Mesothelial cell of epicardium (in vitro differentiated cells): Measurements from ENCODE around the gene NRDE2. TPM values are rescaled to one million over a fixed set of nuclear protein-coding genes. Genes with fewer than 3 reads are reported as not detected.

ENCODE experiments used
- DNase-seq, 2 experiments: peaks; one replicate each; pipeline ENCODE4 v3.0.0; 2021; ENCODE audit warnings: low spot score in 2 of 2; ENCODE audit not compliant: unreplicated experiment in 2 of 2
- H3K27ac Mint-ChIP-seq: 2 replicates; pipeline ENCODE4 v1.8.0; 2021; ENCODE audit warnings: mixed read lengths
- H3K27me3 Mint-ChIP-seq: 2 replicates; pipeline ENCODE4 v1.8.0; 2021; ENCODE audit warnings: low read depth, mixed read lengths
- H3K36me3 Mint-ChIP-seq: 2 replicates; pipeline ENCODE4 v1.8.0; 2021; ENCODE audit warnings: mixed read lengths
- H3K4me1 Mint-ChIP-seq: 2 replicates; pipeline ENCODE4 v1.8.0; 2021; ENCODE audit warnings: mixed read lengths
- H3K4me3 Mint-ChIP-seq: 2 replicates; pipeline ENCODE4 v1.8.0; 2021; ENCODE audit warnings: mild to moderate bottlenecking, moderate library complexity, mixed read lengths
- H3K9me3 Mint-ChIP-seq: 2 replicates; pipeline ENCODE4 v1.8.0; 2021; ENCODE audit warnings: mixed read lengths
- CTCF ChIP-seq: fragments of 200-600 bp; sonication (generic); IDR thresholded peaks from one replicate; pipeline ENCODE4 v1.5.0; 2021; ENCODE audit warnings: antibody characterized with exemption; ENCODE audit not compliant: unreplicated experiment
- total RNA-seq: library from RNA; stranded (reverse); gene quantifications from 3 replicates; pipeline ENCODE4 v1.2.1, GENCODE V29; 2021

Gene NRDE2
- total RNA-seq, 1 donor from 2014 or later = 38.5 TPM

- Mint-ChIP-seq H3K27me3 (no peaks in the 10 kb centered on the region), H3K9me3 (no peaks in the 10 kb centered on the region), H3K4me3 (no peak overlapping the region), H3K36me3 (peaks cover 41% of the 10 kb centered on the region), H3K27ac (no peak overlapping the region), H3K4me1 (no peaks in the 10 kb centered on the region)
- TF ChIP-seq CTCF = no peak
- DNase-seq = no peak
Observed at GRCh38 chr14:90266441-90267154, 65.1 kb downstream of the NRDE2 start.

- H3K4me1 Mint-ChIP-seq = no peaks in the 10 kb centered on the region
- DNase-seq = no peak
- H3K27me3 Mint-ChIP-seq = no peaks in the 10 kb centered on the region
- H3K27ac Mint-ChIP-seq = no peak overlapping the region
- TF ChIP-seq CTCF = no peak
- H3K36me3 Mint-ChIP-seq = peaks cover 39% of the 10 kb centered on the region
- peaks cover 6% of the 10 kb centered on the region for H3K9me3 Mint-ChIP-seq
- H3K4me3 Mint-ChIP-seq = no peak overlapping the region
Observed at GRCh38 chr14:90263748-90264449, 67.8 kb downstream of the NRDE2 start.

GRCh38 chr14:90256354-90257131, 75.2 kb downstream of the NRDE2 start, which contains the start of gene PSMC1:
Gene PSMC1, plus strand, starts transcription at chr14:90256553. Its CDS starts 45 bp downstream, at chr14:90256598.
- DNase-seq = peak; percentile 67 to 84
- TF ChIP-seq CTCF = no peak
- peaks cover 23% of the 10 kb centered on the region for H3K4me1 Mint-ChIP-seq
- peaks cover 6% of the 10 kb centered on the region for H3K9me3 Mint-ChIP-seq
- peaks cover 29% of the 10 kb centered on the region for H3K27me3 Mint-ChIP-seq
- peaks cover 13% of the 10 kb centered on the region for H3K36me3 Mint-ChIP-seq
- peak within 1 kb of the TSS; percentile 95 for H3K27ac Mint-ChIP-seq
- peak within 1 kb of the TSS; percentile 97 for H3K4me3 Mint-ChIP-seq

- H3K27me3 Mint-ChIP-seq = peaks cover 29% of the 10 kb centered on the region
- peaks cover 7% of the 10 kb centered on the region for H3K36me3 Mint-ChIP-seq
- TF ChIP-seq CTCF = no peak
- H3K4me3 Mint-ChIP-seq = peak overlapping the region; percentile 97
- peaks cover 23% of the 10 kb centered on the region for H3K4me1 Mint-ChIP-seq
- H3K9me3 Mint-ChIP-seq = peaks cover under 1% of the 10 kb centered on the region
- H3K27ac Mint-ChIP-seq = no peak overlapping the region
- DNase-seq = no peak
Observed at GRCh38 chr14:90255871-90256270, 75.9 kb downstream of the NRDE2 start.

- no peak overlapping the region for H3K4me3 Mint-ChIP-seq
- H3K27ac Mint-ChIP-seq = no peak overlapping the region
- peaks cover 31% of the 10 kb centered on the region for H3K27me3 Mint-ChIP-seq
- DNase-seq = no peak
- no peak for TF ChIP-seq CTCF
- peaks cover 2% of the 10 kb centered on the region for H3K36me3 Mint-ChIP-seq
- no peaks in the 10 kb centered on the region for H3K9me3 Mint-ChIP-seq
- H3K4me1 Mint-ChIP-seq = peaks cover 22% of the 10 kb centered on the region
Observed at GRCh38 chr14:90253826-90254225, 77.9 kb downstream of the NRDE2 start.
